Left renal cortex interstitium (tissue), 4 donors: ENCODE results near the gene RRAGC. TPM values are rescaled to one million over a fixed set of nuclear protein-coding genes. Genes with fewer than 3 reads are reported as not detected.
A peak's percentile ranks its signal among the peaks of the same experiment; 100 is the strongest.
"Not testable (repeated sequence)": the region's sequence is repeated elsewhere in the genome, so short reads cannot be mapped to it uniquely, and the experiment has no call there.

Experiments used
- DNase-seq, 4 donors: peaks; one replicate each; pipeline ENCODE4 v3.0.0-alpha.2; 2013; ENCODE audit warnings: low read depth in 4 of 4, low spot score in 2 of 4, missing footprints in 1 of 4
- polyA plus RNA-seq, 4 donors: library from polyadenylated mRNA; unstranded; fragments of 120-200 nt; gene quantifications; one replicate each; pipeline ENCODE4 v1.2.1, GENCODE V29; 2013; ENCODE audit not compliant: insufficient read length in 4 of 4

The RRAGC gene
- polyA plus RNA-seq, 4 donors = 31.1 to 36.9 (median 32.7) TPM

DNA sequence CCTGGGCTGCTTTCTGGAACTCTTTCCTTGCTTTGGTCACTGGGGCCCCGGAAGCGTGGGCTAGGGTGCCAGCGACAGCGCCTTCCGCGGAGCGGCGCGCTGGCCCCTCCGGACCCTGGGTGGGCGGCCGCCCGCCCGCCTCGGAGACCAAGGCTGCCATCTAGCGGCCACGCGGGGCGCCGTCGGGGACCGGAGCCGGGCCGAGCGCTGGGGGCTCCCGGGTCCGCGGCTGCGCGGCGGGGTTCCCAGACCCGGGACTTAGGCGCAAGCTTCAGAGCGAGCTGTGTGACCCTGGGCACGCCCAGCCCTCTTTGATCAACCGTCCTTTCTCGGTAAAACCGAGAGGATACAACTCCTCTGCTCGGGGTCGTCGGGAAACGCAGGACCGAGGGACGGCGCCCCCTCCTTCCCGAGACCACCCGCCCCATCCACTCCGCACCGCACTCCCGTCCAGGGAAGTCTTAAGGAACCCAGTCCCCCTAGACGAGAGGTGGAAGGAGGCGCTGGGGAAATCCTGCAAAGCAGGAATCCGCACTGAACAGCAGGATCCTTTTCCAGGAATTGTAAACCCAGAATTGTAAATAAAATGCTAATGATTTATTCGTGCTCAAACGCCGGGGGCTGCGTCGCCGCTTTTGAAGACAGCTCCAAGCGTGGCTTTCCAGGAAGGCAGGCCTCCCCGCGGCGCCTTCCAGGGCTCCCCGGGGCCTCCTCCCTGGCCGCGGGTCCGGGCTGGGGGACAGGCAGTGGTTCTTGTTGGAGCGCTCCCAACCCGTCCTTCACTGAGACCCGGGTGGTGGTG, 41.2 kb downstream of the RRAGC start:
- DNase-seq = peak in 1 of 4 donors; percentile 70

DNA sequence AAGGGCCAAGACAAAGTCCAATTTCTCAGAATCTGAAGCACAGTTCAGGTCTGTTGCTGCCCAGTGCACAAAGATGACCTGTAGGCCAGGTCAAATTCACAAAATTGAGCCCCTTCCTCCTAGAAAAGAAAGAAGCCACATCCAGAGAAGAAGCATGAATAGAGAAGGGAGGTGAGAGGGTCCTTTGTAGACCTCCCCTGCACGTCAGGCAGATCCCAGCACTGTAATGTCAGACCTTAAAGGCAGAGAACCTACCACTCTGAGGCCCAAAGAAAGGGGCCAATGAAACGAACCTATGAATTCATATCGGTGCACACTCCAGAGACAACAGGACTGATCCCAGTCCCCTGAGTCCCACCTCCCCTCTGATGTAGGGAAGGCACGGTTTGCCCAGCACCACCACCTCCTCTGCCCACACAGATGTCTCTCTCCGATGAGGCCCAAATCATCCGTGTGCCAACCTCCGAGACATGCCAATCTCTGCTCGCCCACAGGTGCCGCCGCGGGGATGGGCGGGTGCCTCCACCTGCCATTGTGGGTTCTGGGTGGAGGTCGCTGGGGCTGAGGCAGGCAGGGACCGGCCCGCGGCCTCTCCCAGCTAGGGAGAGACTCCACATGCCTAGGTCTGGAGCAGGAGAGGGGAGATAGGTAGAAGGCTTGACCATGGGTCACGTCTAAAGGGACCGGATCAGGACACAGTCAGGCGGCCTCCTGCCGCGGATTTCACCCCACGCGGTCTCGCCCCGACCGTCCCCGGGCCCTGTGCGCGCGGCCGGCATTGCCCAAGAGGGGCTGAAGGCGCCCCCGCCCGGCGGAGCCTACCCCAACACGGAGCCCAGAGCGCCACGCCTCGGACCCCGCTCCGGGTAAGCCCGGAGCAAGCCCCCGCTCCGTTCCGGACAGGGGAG, 42.1 kb downstream of the RRAGC start:
- DNase-seq = no peak

DNA sequence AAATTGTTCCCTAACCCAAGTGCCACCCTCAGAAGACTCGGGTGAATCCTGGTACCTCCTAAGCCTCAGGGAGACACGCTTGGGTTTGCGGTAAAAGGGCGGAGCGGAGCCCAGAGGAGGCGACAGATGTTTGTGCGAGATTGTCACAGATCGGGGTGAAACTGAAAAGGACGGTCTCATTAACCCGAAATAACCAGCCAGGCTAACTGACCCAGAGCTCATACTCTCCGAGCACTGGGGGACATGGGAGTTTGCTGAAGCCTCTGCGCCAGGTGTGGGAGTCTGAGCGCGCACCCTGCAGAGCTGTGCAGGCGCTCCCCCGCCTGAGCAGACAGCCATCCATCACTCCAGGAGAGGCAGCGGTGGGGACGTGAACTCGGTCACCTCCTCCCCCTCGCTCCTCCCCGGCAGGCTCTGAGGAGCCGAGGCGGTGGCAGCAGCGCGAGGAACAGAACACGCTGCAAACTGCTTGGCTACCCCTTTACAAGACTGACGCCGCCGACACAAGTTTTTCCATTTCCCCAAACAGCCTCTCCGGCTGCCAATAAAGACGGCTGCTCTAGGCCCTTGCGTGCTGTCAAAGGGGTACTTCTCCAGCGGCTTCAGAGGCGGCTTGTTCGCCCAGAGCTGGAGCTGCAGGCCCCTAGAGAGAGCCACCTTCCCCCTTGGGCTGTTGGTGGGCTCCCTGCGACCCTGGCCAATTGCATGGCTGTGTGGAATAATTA, 43.5 kb downstream of the RRAGC start:
- peak in 3 of 4 donors; percentile 52 to 72 (median 71) for DNase-seq

DNA sequence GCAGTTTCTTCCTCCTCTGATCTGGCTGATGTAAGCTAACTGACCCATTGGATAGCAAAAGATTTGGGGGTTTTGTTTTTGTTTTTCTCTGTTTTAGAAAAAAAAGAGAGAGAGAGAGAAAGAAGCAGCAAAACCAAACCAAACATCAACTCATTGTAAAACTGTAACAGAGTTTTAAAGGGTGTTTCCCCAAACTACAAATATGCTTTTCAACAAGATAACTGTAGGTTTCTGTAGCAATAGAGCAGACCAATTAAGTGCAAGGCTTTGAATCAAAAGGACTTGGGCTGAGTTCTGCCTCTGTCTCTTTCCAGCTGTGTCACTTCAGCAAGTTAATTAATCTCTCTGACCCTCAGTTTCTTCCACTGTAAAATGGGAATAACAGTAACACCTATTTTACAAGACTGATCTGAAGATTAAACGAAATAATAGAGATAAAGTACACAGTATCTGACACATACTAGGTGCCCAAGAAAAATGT, 44.5 kb downstream of the RRAGC start:
- no peak for DNase-seq

DNA sequence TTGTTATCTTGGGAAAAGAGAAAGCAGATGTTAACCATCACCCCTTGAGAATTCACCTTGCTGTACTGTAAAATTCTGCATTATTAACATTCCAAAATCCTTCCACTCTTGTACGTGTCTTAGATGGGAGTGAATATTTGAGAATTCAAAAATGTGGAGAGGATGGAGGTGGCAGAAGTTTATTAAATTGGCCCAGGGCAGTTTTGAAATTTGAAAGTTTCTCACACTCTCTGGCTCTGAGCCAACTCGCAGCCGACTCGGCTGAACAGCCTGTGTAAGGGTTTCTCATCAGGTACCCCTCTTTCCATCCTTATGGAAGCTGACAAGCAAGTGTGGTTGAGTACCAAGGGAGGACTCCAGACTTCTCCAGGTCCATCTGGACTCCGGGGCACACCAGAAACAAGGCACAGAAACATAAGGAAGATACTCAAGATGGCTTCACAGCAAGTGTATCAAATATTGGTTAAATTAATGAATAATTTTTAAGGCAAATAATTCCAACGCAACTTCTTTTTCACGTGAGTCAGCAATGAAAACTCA, 45.1 kb downstream of the RRAGC start:
- no peak for DNase-seq

DNA sequence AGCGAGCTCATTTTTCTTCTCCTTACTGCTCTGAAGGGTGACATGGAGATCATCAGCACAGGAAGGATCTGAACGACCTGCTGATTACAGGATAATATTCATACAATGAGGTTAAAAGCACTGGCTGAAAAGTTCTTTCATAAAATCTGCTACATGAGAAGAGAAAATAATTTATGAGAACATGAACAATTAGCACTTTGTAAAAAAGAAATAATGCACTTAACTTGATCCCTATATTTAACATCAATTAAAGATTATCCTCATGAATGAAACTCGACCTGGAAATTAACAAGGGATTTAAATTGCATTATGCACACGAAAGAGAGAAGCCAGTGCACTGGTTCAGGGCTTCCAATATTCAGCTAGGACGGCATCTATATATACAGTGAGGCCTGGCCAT, 46.6 kb downstream of the RRAGC start:
- no peak for DNase-seq

DNA sequence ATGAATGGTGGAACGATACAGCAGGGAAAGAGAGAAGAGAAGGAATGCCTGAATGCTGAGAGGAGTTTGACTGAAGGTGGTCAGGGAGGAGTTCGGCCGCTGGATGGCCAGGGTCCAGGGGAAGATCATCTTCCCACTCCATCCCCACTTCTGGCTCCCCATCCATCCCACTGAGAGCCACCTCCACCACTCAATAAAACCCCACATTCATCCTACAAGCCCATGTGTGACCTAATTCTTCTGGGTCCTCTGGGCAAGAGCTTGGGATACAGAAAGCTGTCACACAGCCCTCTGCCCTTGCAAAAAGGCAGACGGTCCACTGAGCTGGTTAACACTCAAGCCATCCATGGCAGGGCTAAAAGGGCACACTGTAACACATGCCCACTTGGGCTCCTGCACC, 48.1 kb downstream of the RRAGC start:
- not testable (repeated sequence) for DNase-seq

DNA sequence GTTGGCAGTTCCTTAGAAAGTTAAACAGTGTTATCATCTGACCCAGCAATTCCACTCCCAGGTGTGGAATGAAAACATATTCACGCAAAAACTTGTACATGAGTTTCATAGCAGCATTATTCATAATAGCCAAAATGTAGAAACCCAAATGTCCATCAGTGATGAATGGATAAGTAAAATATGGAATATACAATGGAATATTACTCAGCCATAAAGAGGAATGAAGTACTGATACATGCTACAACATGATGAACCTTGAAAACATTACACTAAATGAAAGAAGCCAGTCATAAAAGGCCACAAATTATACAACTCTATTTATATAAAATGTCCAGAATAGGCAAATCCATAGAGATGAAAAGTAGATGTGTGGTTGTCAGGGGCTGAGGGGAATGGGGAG, 53.5 kb downstream of the RRAGC start:
- no peak for DNase-seq

DNA sequence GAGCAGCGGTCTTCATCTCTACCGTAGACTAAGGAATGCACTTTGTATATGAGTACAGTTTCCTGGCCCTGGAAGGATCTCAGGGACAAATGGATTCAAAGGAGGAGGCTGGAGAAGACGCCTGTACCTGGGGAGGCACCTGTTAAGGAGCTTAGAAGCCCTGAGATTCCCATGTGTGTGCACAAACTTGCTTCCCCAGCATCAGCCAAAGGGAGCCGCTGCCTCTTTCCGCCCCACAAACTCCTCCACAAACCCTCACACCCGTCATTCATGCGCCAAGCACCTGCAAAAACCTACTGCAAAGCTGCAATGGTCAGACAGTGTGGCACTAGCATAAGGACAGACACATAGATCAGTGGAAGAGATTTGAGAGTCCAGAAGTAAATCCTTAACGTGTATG, 54.5 kb downstream of the RRAGC start:
- no peak for DNase-seq

DNA sequence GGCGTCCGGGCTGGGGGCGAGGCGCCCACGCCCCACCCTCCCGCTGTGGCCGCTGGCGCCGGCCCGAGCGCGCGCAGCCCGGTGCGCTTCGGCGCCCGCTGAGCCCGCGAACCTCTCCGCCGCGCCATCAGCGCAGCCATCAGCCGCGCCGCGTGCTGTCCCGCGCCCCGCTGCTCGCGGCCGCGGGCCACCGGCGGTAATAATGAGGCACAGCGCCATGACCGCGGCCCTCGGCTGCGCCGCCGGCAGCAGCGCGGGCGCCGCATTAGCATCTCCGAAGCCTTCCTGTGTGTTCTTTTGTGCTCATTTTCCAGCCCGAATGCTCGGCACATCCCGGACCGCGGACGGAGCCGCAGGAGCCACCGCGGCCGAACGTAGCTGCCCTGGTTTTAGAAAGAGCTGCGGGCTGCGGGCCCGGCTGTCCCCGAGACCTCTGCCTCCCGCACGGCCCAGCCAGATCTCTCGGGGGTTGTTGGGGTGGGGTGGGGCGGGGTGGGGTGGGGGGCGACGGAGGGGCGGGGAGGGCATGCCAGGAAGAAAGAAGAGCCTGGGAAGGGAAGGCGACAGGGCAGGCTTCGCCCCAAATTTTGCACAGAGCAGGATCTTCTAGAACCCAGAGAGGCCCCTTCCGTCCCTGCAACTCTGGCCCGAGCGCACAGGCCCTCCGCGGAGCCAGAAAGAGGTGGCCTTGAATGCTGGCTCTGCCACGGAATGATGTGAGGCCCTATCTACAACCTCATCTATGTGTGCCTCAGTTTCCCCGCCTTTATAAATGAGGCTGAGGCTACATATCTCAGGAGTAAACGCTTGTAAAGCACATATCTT, 55.3 kb downstream of the RRAGC start:
- DNase-seq = no peak

DNA sequence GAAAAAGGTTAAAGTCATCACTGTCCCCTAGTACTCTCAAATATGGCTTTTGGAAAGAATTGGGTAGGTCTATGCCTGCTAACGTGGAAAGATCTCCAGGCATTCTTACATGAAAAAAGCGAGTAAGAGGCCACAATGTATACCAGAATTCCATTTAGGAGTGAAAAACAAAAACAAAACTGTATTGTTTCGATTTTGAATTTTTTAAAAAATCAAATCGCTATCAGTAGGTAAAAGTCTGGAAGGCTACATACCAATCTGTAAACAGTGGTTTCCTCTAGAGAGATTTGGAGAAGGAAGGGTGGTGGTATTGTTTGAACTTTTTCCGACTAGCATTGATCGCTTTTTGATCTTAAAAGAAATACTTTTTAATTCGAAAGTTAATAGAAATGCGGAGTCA, 55.9 kb downstream of the RRAGC start:
- no peak for DNase-seq

DNA sequence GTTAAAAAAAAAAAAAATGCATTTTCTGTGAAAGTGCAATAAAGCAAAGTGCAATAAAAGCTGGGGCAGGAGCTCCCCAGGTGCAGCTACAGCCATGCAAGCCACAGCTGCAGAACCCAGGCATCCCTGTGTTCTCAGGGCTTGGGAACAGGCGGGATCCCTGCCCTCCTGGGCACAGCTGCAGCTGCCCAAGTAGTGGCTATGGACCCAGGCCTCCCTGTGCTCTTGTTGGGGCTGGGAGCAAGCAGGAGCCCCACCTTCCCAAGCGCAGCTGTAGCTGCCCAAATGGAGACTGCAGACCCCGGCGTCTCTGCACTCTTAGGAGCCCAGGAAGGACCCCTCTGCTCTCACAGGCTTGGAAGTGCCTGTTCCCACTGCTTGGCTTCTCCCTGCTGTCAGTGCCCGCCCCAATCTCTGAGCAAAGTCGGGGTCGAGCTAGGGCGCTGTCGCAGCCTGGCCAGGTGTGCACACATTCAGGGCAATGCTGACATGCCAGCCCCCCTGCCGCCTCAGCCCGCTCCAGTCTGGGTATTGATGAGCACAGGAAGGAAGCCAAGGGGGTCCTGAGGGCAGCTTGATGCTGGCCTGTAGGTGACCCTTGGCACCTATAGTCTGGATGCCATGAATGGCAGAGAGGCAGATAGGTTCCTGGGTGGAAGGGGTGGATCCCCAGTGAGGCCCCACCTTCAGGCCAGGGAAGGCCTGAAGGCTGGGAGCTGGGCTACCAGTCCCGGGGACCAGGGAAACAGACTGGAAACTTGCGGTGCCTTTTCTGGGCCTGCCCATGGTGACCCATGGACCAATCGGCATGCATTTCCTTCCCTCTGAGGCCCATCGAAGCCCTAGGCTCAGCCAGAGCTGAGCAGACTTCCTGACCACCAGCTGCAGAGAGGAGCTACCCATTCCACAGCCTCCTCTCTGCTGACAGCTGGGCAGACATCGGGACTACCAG, 58.6 kb downstream of the RRAGC start:
- DNase-seq = no peak

DNA sequence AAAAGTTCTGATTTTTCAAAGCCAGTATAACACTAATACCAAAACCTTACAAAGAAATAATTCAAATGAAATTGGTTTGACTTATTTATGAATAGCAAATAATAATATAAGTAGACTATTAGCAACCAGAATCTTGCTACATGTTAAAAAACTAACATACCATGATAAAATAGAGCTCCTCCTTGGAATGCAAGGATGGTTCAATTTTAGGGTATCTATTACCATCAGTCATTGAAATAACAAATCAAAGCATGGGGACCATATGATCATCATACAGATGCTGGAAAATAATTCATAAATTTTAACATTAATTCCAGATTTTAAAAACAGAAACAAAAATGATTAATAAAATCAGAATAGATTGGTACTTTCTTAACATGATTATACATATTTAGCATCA, 66.3 kb downstream of the RRAGC start:
- DNase-seq = no peak

DNA sequence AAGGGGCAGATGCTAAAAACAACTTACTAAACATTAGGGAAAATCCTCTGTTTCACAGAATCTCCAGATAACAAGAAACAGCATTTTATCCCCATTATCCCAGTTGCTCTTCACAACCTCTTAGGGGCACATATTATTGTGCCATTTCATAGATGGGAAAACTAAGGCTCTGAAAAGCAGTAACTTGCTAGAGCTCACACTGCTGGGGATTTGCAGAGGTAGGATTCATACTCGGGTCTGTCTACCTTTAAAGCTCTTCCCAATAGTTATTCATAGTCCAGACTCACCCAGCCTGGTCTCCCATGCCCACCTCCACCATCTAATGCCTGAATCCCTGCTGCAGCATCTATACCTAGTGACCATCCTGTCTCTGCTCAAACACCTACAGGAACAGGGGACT, 67.7 kb downstream of the RRAGC start:
- no peak for DNase-seq

DNA sequence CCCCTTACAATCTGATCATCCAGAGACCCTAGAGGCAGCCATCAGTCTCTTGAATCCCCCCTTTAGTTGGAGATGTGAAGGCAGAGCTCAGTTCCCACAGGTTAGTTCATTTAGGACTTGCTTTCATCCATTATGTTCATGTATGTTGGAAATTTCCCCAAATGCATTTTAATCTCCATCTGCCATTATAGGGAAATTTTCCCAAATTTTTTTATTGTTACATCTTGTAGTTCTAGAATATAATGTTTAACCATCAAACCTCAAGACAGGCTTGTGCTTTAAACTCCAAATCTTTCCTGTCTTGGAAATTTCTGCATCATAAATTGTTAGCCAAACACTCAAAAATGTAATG, 68.4 kb downstream of the RRAGC start:
- DNase-seq = no peak

DNA sequence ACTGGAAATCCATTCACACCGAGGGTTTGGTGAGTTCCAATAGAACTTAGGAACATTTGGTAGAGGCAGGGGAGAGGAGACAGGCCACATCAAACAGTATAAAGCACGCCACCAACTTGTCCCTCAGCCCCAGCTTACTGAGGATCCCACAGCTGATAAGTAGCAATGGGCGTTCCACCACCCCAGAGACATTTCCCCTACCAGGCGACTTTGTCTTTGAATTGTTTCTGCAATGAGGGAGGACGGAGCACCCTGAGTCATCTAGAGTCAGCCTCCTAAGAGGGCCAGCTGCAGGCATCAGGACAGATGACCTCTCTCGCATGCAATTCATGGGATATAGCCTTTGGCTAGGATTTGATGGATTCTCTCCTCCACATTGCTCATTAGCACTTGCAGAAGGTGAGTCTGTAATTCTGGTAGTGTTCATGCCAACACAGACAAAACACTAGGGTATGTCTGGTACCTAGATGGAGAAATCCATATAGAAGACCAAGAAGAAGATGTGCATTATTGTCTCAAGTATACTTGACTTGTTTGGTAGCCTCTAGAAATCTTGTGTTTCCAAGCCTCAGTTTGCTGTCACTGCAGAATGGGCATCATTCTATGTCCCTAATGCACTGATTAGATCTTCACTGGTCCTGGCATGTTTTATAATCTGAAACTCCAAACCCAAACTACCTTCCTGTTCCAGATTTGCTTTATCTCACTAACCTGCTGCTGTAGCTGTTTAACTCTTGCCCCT, 69.0 kb downstream of the RRAGC start:
- no peak for DNase-seq

DNA sequence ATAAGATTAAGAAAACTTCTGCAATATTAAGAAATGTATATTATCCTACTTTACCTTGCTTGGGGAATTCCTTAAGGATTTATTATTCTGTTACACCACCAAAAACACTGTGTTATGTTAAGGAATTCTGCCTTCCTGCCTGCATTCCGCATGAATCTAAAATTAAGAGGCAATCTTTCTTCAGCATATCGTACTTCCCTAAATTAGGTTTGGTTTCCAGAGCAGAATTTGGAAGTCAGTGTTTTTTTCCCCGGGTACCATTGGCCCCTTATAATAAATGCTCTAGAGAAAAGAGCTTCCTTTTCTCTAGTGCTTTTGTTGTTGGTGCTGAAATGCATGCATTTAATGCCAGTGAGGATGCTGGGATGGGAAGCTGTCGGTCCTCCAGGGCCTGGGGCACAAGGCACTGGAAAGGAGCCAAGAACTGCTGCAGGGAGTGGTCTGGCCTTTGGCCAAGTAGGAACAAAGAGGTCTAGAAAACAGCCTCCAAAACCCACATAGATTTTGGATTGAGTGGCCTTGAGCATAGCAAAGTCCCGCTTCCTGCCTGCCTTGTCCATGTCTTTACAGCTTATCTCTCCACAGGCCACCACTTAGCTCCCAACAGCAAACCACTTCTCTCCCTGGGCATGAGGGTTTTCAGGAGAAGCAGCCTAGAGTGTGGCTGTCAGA, 69.9 kb downstream of the RRAGC start:
- DNase-seq = no peak
